ENCODE data around the gene MRPS25.

The MRPS25 gene

DNA sequence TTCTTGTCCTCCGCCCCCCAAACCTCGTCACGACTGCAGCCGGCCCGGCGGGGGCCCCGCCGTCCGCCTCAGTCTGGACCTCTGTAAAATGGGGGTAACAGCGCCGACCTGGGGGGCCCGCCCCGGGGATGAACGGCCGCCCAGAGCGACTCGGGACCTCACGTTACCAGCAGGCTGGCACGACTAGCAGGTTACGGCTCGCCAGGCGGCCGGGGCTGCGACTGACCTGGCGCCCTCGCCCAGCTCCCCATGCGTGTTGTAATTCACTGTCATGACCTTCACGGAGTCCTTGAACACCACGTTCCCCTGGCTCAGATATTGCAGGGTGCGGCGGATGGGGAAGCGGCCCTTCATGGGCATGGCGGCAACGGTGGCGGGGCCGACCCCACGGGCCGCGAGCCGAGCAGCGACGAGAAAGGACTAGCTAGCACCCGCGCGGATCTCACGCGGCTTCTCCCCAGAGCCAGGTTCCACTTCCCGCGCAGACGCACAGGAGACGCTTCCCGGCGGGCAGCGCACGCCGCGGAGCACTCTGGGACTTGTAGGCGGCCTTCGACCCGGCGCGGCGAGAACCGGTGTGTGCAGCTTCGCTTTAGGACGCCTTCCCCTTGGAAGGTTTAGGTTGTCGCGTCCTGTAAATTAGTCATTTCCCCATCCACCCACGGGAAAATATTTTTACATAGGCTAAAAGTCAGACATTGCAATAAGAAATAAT, at the start of gene MRPS25:
Gene MRPS25 (minus strand): TSS at position 481 of the 715 bp plus-strand sequence. CDS start 121 bp downstream, at position 360.
- peak; percentile 90 to 91 for DNase-seq

DNA sequence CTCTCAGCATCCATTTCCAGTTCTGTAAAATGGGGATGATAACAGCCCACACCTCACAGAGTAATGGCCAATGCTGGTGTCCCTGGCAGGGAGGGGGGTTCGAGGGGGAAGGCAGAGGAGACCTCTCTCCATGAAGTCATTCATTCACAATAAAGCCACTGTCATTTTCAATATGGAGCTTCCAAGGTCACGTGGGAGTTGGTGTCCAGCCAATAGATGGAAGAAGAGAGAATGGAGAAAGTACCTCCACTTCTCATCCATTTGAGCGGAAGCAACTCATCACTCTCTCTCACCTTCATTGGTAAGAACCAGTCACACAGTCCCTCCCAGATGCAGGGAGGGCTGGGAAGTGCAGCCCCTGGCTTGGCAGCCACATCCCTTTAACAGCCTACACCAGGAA, 48.8 kb upstream of the MRPS25 start:
- no peak for DNase-seq

GRCh38 chr3:15113471-15113870, 48.4 kb upstream of the MRPS25 start:
- no peak for DNase-seq

DNA sequence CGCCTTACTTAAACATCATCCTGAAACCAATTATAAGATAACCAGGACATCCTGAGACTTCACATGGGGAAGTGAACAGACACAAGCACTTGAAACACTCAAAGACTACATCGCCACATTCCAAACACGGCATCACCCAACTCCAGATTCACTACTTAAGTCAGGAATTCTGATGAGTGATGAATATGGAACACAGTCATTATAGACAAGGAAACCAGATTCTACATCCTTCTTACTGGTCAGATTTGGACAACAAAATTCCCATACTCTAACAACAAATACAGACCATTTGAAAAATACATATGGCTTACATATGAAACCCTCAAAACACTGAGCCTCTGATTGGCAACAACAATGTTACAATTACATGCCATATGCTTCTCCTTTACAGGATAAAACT, 46.9 kb upstream of the MRPS25 start:
- DNase-seq: no peak

DNA sequence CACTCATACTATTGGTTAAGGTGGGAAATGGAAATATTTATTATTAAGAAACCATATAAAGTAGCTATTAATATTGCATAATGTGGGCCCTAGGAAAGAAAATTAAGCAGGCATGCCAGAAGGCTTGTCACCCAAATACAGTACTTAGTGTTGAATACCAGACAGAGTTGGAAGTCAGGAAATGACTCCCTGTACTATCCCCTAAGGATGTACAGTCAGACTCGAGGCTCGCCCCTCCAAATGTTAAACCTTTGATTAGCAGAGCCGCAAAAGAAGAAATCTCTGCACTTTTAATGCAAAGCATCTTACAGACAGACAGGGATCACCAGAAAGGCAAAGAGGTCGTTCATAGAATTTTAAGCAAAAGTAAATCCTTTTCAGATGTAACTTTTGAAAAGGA, 45.1 kb upstream of the MRPS25 start:
- DNase-seq: no peak

GRCh38 chr3:15108869-15109268, 43.8 kb upstream of the MRPS25 start:
- DNase-seq: no peak

DNA sequence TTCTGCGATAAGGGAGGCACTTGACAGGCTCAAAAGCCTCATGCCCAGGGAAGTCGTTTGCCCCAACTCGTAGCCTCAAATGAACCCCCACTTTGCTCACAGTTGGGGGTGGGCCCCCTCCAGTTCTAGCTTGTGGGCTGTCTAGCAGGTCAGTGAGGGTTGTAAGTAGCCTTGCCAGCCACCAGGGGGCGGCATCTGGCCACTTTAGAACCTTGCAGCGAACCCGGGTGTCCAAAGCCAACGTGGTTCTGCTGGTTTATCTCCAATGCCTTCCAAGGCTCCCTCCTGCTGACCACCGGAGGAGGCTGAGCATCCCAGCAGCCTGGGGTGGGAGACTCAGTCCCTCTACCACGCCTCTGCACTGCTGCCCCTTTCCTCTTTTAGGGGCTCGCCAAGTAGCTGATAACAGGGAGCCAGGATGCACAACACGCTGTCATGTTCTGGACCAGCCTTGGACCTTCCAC, 43.0 kb upstream of the MRPS25 start:
- peak; percentile 37 to 60 for DNase-seq

- DNase-seq: no peak
Observed at GRCh38 chr3:15107075-15107947, 42.2 kb upstream of the MRPS25 start.

- no peak for DNase-seq
Observed at GRCh38 chr3:15102836-15103235, 37.7 kb upstream of the MRPS25 start.

DNA sequence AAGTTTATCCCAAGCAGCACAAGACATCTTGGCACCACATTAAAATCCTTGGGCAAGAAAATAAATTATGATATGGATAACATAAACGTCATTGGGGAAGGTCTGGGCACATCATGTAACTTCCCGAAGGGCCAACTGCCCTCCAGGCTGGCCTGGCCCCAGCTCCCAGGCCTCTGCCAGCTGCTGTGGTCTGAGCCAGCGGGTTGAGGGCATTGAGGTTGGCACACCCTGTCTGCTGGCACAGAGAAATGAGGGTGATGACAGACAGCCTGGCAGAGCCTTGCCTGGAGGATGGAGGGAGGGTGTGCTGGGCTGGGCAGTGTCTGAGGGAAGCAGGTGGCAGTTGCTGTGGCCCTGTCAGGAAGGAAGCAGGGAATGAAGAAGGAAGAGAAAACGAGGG, 37.1 kb upstream of the MRPS25 start:
- no peak for DNase-seq

DNA sequence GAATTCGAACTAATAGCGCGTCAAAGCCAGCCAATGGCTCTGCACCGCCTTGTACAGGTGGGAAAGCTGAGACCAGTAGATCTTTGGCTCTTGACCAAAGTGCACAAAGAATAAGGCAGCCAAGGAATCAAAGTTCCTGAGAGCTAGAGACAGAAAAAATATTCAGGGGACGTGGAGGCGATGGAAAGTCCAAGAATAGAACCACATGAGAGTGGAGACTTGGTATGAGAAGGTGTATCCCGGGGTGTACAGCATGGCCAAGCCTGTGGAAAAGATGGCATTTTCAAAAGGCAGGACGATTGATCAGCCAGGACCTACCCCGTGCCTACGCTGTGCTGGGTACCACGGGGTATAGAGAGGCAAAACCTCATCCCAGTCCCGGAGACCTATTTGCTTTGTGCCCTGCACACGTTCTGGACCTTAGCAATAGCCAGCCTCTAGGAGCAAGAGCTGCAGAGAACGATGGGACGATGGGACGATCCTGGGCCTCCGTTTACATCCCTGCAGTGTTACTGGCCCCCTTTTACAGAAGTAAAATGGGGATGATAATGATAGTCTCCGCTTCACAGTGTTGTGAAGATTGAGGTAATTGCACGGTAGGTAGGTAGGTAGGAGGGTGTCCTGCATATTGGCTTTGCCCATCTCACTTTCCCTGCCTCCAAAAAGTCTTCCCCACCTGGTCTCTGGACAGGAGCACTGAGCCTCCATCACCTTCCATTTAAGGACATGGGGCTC, 34.4 kb upstream of the MRPS25 start:
- DNase-seq: no peak

DNA sequence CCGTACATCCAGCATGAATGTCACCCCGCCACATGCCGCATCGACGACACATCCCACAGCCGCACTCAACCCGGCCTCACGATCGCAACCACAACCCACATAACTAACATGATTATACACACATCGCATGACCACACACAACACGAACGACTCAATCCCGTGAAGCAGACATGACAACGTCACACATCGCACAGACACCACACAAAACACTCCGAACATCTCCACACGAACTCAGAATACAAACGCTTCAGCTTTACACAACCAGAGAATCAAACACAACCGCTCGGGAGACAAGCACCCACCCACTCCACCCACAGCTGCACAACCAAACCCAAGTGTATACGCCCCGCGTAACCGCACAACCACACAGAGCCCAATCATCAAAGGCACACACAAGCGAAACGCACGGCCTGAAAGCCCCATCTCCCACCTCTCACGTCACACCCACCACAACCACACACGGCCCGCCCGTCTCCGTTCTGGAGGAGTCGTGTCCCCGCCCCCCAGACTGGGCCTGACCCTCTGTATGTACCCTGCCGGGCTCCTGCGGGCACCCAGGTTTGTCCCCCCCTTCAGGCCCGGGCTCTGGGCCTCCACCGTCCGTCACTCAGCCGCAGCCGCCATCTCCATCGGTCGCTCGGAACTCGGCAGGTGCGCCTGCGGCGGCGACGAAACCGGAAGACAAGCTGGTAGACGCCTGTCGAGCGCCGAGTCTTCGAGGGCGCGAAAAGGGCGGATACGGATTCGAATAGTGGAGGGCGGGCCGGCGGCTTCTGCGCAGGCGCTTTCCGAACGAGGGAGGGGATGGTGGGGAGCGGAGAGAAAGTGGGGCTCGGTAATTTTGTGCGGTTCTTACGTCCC, 33.6 kb upstream of the MRPS25 start, which contains the start of gene RBSN:
Gene RBSN (minus strand): TSS at position 646 of the 861 bp plus-strand sequence. CDS start 3,028 bp downstream, outside the sequence.
- DNase-seq: peak; percentile 94 to 96

- peak; percentile 33 to 49 for DNase-seq
Observed at GRCh38 chr3:15097891-15098290, 32.8 kb upstream of the MRPS25 start.

DNA sequence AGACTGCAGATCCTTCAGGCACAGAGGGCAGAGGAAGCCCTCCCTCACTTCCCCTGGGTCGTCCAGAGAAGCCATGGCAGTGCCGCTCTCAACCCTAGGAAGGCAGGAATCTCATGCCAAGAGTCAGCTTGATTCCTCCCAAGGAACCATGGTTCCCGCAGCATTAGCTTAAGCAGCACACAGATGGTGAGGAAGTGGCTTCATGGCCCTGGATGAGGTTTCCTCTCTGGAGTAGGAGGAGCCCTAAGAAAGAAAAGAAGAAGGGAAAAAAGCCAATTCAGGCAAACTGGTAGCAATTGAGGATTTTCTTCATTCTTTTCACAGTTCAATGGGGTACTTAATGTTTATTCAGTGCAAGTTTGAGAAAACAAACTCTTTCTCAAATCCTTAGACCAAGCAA, 30.9 kb upstream of the MRPS25 start:
- peak in 1 of 2 experiments; percentile 32 for DNase-seq

DNA sequence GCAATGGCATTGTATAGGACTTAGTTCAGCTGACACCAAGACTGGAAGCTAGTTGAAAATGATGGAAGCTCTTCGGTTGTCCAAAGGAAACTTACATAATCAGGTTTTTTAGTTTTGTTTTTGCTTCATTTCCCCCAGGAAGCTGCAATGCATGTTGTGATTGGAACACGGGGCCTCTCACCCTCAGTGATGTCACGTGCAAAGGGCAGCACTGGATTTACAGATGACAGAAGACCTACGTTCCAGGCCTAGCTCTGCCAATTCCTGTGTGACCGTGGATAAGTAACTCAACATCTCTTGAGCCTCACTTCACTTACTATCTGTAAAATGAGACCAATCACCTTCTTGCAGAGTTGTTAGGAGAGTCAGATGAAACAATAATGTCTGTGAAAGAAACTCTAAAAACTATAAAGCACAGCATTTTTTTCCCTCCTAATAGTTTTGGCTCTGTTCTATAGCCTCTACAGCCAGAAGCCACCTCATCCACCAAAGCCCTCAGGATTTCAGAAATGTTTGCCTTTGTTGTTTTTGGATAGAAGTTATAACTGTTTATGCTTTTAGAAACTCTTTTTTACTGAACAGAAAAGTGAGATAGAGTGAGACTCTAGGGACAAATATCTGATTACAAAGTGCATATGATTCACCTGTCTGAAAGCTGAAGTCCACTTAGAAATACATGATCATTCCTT, 29.2 kb upstream of the MRPS25 start:
- no peak for DNase-seq

DNA sequence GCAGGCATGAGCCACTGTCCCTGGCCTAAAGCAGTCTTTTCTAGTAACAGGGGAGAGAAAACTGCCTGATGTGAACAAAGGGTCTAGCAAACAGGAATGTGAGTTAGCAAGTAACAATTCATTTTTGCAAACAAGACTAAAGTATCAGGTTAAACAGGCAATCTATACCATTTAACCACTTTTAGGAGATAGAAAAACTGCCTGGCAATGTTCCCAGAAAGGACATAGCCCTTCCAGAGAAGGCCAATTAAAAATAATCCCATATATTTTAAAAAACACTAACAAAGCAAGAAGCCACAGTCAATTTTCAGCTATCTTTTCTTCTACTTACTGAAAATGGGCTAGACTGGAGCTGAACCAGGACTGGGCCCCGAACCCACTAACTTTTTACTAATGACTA, 27.6 kb upstream of the MRPS25 start:
- no peak for DNase-seq

DNA sequence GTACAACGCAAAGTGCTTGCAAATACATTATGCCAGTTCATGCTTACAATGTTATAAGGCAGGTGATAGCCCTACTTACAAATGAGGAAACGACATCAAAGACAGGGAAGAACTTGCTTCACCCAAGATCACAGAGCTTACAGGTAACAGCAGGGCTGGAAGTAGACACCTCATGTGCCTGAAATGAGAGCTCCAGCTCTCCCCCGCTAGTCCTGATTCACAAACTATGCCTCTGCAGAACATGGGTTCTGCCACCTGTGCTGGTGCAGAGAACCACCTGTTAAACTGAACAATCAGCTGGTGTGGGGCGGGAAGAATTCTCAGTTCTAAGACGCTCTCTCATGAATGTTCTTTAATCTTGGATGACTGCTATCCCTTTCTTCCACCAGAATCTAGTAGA, 26.5 kb upstream of the MRPS25 start:
- no peak for DNase-seq

DNA sequence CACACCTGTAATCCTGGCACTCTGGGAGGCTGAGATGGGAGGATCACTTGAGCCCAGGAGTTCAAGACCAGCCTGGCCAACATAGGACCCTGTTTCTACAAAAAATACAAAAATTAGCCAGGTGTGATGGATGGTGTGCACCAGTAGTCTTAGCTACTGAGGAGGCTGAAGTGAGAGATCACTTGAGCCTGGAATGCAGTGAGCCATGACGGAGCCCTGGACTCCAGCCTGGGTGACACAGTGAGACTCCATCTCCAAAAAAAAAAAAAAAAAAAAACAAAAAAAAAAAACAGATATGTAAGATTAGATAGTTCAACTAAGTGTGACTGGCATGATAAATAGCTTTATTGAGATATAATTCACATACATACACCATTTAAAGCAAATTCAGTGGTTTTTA, 24.1 kb upstream of the MRPS25 start:
- DNase-seq: no peak

- no peak for DNase-seq
Observed at GRCh38 chr3:15086699-15087098, 21.6 kb upstream of the MRPS25 start.

DNA sequence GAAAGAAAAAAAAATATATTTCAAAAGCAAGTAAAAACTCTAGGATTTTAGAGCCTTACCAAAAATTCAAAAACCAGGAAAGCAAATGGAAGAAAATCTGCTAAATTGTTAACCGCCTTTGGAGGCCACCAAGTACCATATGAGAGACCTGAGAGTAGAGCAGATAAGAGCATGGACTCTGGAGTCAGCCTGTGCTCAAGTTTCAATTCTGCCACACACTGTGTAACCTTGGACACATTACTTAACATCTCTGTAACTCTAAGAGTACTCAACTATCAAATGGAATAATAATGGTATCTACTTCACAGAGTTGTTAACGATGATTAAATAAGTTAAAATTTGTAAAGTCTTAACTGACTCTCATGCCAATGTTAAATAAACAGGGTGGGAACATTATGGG, 21.1 kb upstream of the MRPS25 start:
- no peak for DNase-seq

- no peak for DNase-seq
Observed at GRCh38 chr3:15083252-15083651, 18.1 kb upstream of the MRPS25 start.
